ENCODE data around the gene PPP1R15B.

Gene PPP1R15B

GRCh38 chr1:204366759-204367158 is 44.9 kb downstream of the PPP1R15B start:
- DNase-seq = no peak

- peak; percentile 65 for DNase-seq
Measured at GRCh38 chr1:204363335-204364114, 48.1 kb downstream of the PPP1R15B start.

GRCh38 chr1:204362984-204363334 is 48.7 kb downstream of the PPP1R15B start:
- DNase-seq = no peak

- DNase-seq = no peak
Measured at GRCh38 chr1:204361781-204362180, 49.8 kb downstream of the PPP1R15B start.

- no peak for DNase-seq
Measured at GRCh38 chr1:204361341-204361771, 50.3 kb downstream of the PPP1R15B start.

- no peak for DNase-seq
Measured at GRCh38 chr1:204360314-204360713, 51.3 kb downstream of the PPP1R15B start.

GRCh38 chr1:204359474-204360255 is 52.0 kb downstream of the PPP1R15B start, which contains the start of gene PLEKHA6:
Gene PLEKHA6 (minus strand): TSS chr1:204359929. CDS start chr1:204273727, 86,202 bp downstream.
- DNase-seq = no peak

- no peak for DNase-seq
Measured at GRCh38 chr1:204359131-204359473, 52.5 kb downstream of the PPP1R15B start.

GRCh38 chr1:204358605-204359004 is 53.0 kb downstream of the PPP1R15B start:
- no peak for DNase-seq

GRCh38 chr1:204357551-204358490 is 53.8 kb downstream of the PPP1R15B start:
- no peak for DNase-seq

- no peak for DNase-seq
Measured at GRCh38 chr1:204356997-204357396, 54.6 kb downstream of the PPP1R15B start.

GRCh38 chr1:204355913-204356312 is 55.7 kb downstream of the PPP1R15B start:
- no peak for DNase-seq

GRCh38 chr1:204354579-204354978 is 57.0 kb downstream of the PPP1R15B start:
- no peak for DNase-seq
